HUES6 (cell line): Measurements from ENCODE around the gene PHC2.
A peak's percentile ranks its signal among the peaks of the same experiment; 100 is the strongest.
"Not testable (repeated sequence)": the region's sequence is repeated elsewhere in the genome, so short reads cannot be mapped to it uniquely, and the experiment has no call there.

Experiments
- H3K27ac ChIP-seq: 2 replicates; pipeline ENCODE4 v1.7.0; 2013; ENCODE audit warnings: low read depth, mild to moderate bottlenecking, low read length, inconsistent platforms
- H3K27me3 ChIP-seq: 2 replicates; pipeline ENCODE4 v1.6.1; 2013; ENCODE audit warnings: low read length; ENCODE audit not compliant: control insufficient read depth, insufficient read depth
- H3K36me3 ChIP-seq: 2 replicates; pipeline ENCODE4 v1.6.1; 2013; ENCODE audit warnings: low read length; ENCODE audit not compliant: control insufficient read depth, insufficient read depth
- H3K4me1 ChIP-seq: 2 replicates; pipeline ENCODE4 v1.6.1; 2013; ENCODE audit warnings: low read length; ENCODE audit not compliant: control insufficient read depth, insufficient read depth
- H3K4me3 ChIP-seq: 2 replicates; pipeline ENCODE4 v1.5.1; 2013; ENCODE audit warnings: low read depth, low read length
- H3K9ac ChIP-seq: one replicate; pipeline ENCODE4 v1.6.1; 2013; ENCODE audit warnings: mild to moderate bottlenecking, low read length
- H3K9me3 ChIP-seq: 2 replicates; pipeline ENCODE4 v1.6.1; 2013; ENCODE audit warnings: low read depth, low read length; ENCODE audit not compliant: control insufficient read depth, insufficient read depth

Gene PHC2

DNA sequence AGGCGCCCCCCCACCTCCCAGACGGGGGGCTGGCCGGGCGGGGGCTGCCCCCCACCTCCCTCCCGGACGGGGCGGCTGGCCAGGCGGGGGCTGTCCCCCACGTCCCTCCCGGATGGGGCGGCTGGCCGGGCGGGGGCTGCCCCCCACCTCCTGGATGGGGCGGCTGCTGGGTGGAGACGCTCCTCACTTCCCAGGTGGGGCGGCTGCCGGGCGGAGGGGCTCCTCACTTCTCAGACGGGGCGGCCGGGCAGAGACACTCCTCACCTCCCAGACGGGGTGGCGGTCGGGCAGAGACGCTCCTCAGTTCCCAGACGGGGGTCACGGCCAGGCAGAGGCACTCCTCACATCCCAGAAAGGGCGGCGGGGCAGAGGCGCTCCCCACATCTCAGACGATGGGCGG, 121.5 kb downstream of the PHC2 start:
- H3K36me3 ChIP-seq, H3K9ac ChIP-seq: not testable (repeated sequence)

DNA sequence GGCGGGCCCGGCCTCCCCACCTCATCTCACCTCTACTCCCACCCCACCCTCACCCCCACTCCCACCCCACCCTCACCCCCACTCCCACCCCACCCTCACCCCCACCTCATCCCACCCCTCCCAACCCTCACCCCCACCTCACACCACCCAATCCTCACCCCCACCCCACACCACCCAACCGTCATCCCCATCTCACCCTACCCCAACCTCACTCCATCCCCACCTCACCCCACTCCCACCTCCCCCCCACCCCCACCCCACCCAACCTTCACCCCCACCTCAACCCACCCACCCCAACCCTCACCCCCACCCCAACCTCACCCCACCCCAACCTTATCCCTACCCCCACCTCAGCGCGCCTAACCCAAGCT, 123.4 kb downstream of the PHC2 start:
- H3K27me3 ChIP-seq, result peaks cover 17% of the 10 kb centered on the region
- no peak overlapping the region for H3K27ac ChIP-seq
- peaks cover 11% of the 10 kb centered on the region; the same call in 1 of the 2 replicates for H3K9me3 ChIP-seq
- H3K9ac ChIP-seq, result no peak overlapping the region
- H3K36me3 ChIP-seq, result no peaks in the 10 kb centered on the region
- no peaks in the 10 kb centered on the region for H3K4me1 ChIP-seq
- H3K4me3 ChIP-seq, result no peak overlapping the region

More for the DNA sequence above, 121.5 kb downstream of the PHC2 start:
- peaks cover 17% of the 10 kb centered on the region for H3K27me3 ChIP-seq
- not testable (repeated sequence) for H3K27ac ChIP-seq, H3K4me3 ChIP-seq, H3K4me1 ChIP-seq
- H3K9me3 ChIP-seq, result peaks cover 11% of the 10 kb centered on the region; the same call in 1 of the 2 replicates

DNA sequence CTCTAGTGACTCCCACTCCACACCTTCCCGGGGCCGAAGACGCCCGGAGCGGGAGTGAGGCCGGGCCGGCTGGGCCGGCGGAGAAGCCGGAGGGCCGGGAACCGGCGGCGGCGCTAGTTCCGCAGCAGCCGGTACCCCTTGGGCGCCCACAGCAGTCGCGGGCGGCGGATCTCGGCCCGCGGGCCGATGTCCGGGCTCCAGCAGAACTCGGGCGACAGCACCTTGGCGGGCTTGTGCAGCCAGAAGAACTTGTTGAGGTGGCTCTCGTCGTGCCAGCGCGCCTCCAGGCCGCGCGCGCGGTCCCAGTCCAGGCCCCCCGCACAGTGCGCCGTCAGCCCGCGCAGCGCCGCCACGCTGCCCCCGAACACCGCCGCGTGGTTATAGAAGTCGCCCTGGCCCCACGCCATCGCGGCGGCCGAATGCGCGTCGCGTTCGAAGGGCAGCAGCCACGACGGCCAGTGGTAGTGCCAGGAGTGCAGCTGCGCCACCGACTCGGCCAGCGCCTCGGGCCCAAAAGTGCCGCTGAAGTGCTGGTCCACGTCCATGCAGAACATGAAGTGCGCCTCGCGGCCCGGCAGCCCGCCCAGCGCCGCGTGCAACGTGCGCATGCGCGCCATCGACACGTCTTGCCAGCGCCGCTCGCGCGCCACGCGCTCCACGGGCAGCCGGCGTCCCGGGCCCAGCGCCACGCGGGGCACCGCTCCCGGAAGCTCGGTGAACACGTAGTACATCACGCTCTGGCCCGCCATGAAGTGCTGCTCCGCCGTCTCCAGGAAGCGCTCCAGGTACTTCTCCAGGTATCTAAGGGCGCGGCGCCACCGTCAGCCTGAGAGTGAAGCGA, 124.0 kb downstream of the PHC2 start:
- Histone ChIP-seq H3K4me1 (no peaks in the 10 kb centered on the region), H3K27ac (no peak overlapping the region), H3K9ac (no peak overlapping the region), H3K36me3 (no peaks in the 10 kb centered on the region), H3K9me3 (peaks cover 11% of the 10 kb centered on the region; the same call in 1 of the 2 replicates), H3K4me3 (peak overlapping the region; percentile 45; the same call in 1 of the 2 replicates), H3K27me3 (peaks cover 17% of the 10 kb centered on the region)

DNA sequence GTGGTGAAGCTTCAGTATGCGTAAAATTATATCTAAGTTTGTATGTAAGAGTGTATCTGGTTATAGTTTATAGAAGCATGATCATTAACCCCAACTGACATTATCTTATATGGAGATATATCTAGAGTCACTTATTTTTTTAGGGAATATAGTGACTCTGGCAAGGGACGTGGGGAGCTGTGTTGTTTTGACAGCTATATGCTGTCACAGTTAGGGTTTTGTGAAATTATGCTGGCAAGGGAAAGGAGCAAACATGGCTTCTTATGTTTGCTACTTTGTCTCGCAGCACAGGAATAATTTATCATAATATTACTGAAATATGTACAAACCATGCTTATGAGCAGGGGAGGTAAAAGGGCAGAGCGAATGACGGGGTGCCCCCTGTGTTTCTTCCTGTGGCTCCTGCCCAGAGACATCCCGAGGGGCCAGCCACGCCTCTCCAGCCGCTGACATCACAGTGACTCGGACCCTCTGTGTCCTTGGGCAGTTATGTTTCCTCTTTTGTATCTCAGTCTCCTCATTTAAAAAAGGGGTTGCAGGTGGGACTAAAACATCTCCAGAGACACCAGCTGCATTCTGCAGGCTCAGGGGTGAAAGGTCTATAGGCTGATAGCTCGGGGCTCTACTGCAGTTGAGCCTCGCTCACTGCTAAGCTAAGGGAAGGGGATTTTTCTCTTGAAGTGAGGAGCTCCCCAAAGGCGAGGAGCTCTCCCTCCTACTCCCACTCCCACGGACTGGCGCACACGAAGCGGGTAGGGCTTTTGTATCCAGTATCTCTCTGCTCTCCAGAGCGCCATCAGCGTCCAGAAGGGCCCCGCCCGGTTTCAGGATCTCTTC, 124.9 kb downstream of the PHC2 start:
- H3K27ac ChIP-seq, result no peak overlapping the region

DNA sequence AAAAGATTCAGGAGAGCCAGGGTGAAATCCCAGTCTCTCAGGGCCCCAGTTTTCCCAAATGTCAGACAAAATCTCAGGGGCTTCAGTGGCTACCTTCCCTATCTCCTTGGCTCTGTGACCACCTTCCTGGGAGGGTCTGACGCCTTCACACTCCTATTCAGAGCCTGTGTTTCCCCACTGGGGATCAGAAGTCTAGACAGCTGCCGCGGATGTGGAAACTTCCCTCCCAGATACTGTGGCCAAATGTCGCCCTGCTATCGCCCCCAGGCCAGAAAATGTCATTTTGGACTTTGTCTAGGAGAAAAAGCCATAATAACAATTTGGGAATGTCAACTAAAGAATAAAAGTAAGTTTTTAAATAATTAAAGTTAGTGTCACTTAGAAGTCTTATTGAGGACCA, 125.9 kb downstream of the PHC2 start:
- Histone ChIP-seq H3K27me3 (peaks cover 17% of the 10 kb centered on the region), H3K9ac (no peak overlapping the region), H3K4me3 (no peak overlapping the region), H3K36me3 (no peaks in the 10 kb centered on the region), H3K27ac (no peak overlapping the region), H3K9me3 (peaks cover 5% of the 10 kb centered on the region), H3K4me1 (0 out of 2 replicates have a peak, but pooled peaks cover 3% of the 10 kb centered on the region)

More for the DNA sequence above, 124.9 kb downstream of the PHC2 start:
- no peaks in the 10 kb centered on the region for H3K36me3 ChIP-seq
- H3K4me1 ChIP-seq, result no peaks in the 10 kb centered on the region
- peak overlapping the region; percentile 45; the same call in 1 of the 2 replicates for H3K4me3 ChIP-seq
- H3K9me3 ChIP-seq, result peaks cover 13% of the 10 kb centered on the region
- no peak overlapping the region for H3K9ac ChIP-seq
- H3K27me3 ChIP-seq, result peaks cover 17% of the 10 kb centered on the region

DNA sequence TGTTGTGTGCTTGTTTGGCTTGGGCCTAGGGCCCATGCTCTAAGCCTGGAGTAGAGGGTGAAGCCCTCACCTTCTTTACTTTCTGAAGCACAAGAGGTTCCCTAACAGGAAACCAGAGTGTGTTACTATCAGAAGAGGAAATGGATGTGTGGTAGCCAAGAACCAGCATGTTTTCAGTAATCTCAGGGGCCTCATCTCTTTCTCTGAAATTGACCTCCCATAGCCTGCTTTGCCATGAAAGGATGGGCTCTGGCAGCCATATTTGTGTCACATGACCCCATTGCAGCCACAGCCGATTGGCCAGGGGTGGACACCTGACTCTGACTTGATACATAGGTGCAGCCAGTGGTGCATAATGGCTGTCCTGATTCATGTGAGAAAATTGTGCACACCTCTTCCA, 128.6 kb downstream of the PHC2 start:
- Histone ChIP-seq H3K27ac (no peak overlapping the region), H3K4me1 (0 out of 2 replicates have a peak, but pooled peaks cover 3% of the 10 kb centered on the region)

DNA sequence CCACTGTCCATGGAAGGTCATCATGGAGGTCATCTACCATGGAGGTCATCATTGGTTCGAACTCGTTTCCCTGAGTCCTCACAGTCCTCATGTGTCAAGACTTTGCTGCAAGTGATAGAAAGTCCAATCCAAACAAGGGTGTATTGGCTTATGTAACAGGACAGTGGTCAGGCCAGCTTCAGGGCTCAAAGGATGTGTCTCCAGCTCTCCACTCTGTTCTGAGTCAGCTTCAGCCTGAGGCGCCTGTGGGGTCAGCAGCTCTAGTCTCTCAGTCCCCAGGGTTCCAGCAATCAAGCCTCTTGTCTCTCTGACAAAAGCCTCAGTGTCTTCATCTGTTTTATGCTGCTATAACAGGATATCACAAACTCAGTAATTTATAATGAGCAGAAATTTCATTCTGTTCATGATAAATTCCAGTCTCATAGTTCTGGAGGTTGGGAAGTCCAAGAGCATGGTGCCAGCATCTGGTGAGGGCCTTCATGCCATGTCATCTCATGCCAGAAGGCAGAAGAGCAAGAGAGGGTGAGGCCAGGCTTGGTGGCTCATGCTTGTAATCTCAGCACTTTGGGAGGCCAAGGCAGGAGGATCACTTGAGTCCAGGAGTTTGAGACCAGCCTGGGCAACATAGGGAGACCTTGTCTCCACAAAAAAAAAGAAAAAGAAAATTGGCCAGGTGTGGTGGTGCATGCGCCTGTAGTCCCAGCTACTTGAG, 129.5 kb downstream of the PHC2 start:
- H3K4me3 ChIP-seq, result no peak overlapping the region
- peaks cover 9% of the 10 kb centered on the region for H3K36me3 ChIP-seq
- H3K9me3 ChIP-seq, result peaks cover 2% of the 10 kb centered on the region; the same call in 1 of the 2 replicates
- H3K9ac ChIP-seq, result no peak overlapping the region
- H3K4me1 ChIP-seq, result 0 out of 2 replicates have a peak, but pooled peaks cover 3% of the 10 kb centered on the region
- no peak overlapping the region for H3K27ac ChIP-seq
- peaks cover 8% of the 10 kb centered on the region; the same call in 1 of the 2 replicates for H3K27me3 ChIP-seq

More for the DNA sequence above, 128.6 kb downstream of the PHC2 start:
- Histone ChIP-seq H3K4me3 (no peak overlapping the region), H3K27me3 (peaks cover 17% of the 10 kb centered on the region), H3K9me3 (peaks cover 2% of the 10 kb centered on the region; the same call in 1 of the 2 replicates), H3K9ac (no peak overlapping the region), H3K36me3 (no peaks in the 10 kb centered on the region)

DNA sequence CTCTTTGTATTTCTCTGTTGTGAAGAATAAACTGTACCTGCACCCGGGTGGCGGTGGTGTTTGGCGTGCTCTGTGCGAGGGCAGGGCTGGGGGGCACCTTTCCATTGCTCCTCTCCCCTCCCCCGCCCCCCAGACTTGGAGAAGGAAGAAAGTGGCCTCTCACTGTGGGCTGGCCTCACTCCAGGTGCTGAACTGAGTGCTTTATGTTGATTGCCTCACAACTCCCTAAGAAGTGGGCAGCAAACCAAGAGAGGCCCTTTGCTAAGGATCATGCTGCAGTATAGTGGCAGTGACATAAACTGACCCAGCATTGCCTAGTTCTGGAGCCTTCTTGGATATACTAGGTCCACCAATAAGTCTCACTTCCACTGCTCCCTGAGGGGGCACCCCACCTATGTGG, 130.2 kb downstream of the PHC2 start:
- Histone ChIP-seq H3K9me3 (peaks cover 2% of the 10 kb centered on the region; the same call in 1 of the 2 replicates), H3K36me3 (peaks cover 16% of the 10 kb centered on the region), H3K27me3 (peaks cover under 1% of the 10 kb centered on the region; the same call in 1 of the 2 replicates), H3K9ac (no peak overlapping the region), H3K27ac (no peak overlapping the region), H3K4me1 (0 out of 2 replicates have a peak, but pooled peaks cover 3% of the 10 kb centered on the region), H3K4me3 (no peak overlapping the region)

DNA sequence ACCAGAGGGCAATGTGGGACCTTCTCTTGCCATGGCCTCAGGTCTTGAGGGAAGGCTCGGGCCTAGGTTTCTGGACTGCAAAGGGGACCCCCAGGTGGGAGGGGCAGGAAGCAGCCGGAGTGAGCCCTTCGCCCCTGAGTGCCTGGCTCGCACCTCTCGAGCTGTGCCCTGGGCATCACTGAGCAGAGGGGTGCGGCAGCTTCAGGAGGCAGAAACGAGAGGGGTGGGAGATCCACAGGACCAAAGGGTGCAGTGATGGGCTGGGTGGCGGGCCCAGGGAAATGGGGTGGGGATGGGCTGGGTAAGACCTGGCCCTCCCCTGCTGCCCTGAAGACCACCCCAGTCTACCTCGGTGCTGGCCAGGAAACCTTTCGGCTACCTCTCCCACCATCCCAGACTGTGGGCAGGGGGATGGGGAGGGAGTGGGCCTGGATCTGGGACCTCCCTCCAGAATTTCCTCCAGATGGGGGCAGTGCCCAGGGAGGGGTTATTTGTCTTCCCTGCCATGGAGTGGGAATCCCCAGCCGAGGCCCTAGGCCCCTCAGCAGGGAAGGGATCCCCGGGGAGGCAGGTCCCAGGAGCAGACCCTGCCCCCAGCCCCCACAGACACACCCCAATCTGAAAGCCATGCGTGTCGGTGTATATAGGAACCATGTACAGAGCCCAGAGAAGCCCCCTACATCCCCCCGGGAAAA, 131.3 kb downstream of the PHC2 start:
- H3K4me1 ChIP-seq, result peaks cover 7% of the 10 kb centered on the region; the same call in 1 of the 2 replicates
- peaks cover 2% of the 10 kb centered on the region; the same call in 1 of the 2 replicates for H3K9me3 ChIP-seq
- H3K9ac ChIP-seq, result no peak overlapping the region
- H3K27me3 ChIP-seq, result no peaks in the 10 kb centered on the region
- H3K27ac ChIP-seq, result no peak overlapping the region
- peaks cover 22% of the 10 kb centered on the region for H3K36me3 ChIP-seq
- no peak overlapping the region for H3K4me3 ChIP-seq
